Erythroblast (primary cell): ENCODE data around the gene ABCC9.

Experiments
- GATA1 ChIP-seq: IDR thresholded peaks from 2 replicates; pipeline ENCODE4 v1.6.1; 2011; ENCODE audit warnings: low read depth, mild to moderate bottlenecking, control low read depth, low read length, moderate library complexity
- POLR2A ChIP-seq: IDR thresholded peaks from 2 replicates; pipeline ENCODE4 v1.6.1; 2011; ENCODE audit warnings: mild to moderate bottlenecking, low read length

- TF ChIP-seq POLR2A (no peak), GATA1 (no peak)
Measured at GRCh38 chr12:21941506-21942376, 515 bp upstream of the ABCC9 start.
